SK-N-SH treated with all-trans-retinoic acid at 6 μM for 48 hours (cell line): ENCODE measurements around the gene PPFIBP1.
A peak's percentile ranks its signal among the peaks of the same experiment; 100 is the strongest.

Experiments used
- ATAC-seq: fragments of 200-7000 bp; cut with Tn5 transposase; 3 replicates; pipeline ENCODE4 v1.9.1; 2020; ENCODE audit warnings: mild to moderate bottlenecking, moderate library complexity
- ARNTL ChIP-seq: fragments of 450-650 bp; formaldehyde crosslinking; IDR thresholded peaks from 2 replicates; pipeline ENCODE4 v1.5.0; 2020; ENCODE audit warnings: low read depth, mild to moderate bottlenecking, moderate library complexity, borderline replicate concordance
- CREB5 ChIP-seq: fragments of 250-450 bp; sonication (Bioruptor Pico); IDR thresholded peaks from 2 replicates; pipeline ENCODE4 v1.5.1; 2020; ENCODE audit warnings: low read depth, mild to moderate bottlenecking, moderate library complexity
- CSDC2 ChIP-seq: fragments of 250-450 bp; sonication (Bioruptor Pico); IDR thresholded peaks from 2 replicates; pipeline ENCODE4 v1.5.0; 2020; ENCODE audit warnings: mild to moderate bottlenecking, moderate library complexity
- CSRNP3 ChIP-seq: fragments of 250-450 bp; sonication (Bioruptor Pico); IDR thresholded peaks from 2 replicates; pipeline ENCODE4 v1.5.1; 2021; ENCODE audit warnings: mild to moderate bottlenecking, moderate library complexity
- GLIS3 ChIP-seq: fragments of 250-450 bp; sonication (Bioruptor Pico); IDR thresholded peaks from 2 replicates; pipeline ENCODE4 v1.5.0; 2020; ENCODE audit warnings: mild to moderate bottlenecking, moderate library complexity
- OSR1 ChIP-seq: fragments of 250-450 bp; sonication (Bioruptor Pico); IDR thresholded peaks from 2 replicates; pipeline ENCODE4 v1.8.0; 2022; ENCODE audit warnings: moderate library complexity, mild to moderate bottlenecking, inconsistent platforms
- PATZ1 ChIP-seq: fragments of 250-450 bp; sonication (Bioruptor Pico); IDR thresholded peaks from 2 replicates; pipeline ENCODE4 v1.8.0; 2020; ENCODE audit warnings: mild to moderate bottlenecking, moderate library complexity, borderline replicate concordance
- POU6F1 ChIP-seq: fragments of 250-450 bp; sonication (Bioruptor Pico); IDR thresholded peaks from 2 replicates; pipeline ENCODE4 v1.8.0; 2021; ENCODE audit warnings: low read depth, mild to moderate bottlenecking, moderate library complexity, borderline replicate concordance
- PPARA ChIP-seq: fragments of 250-450 bp; sonication (Bioruptor Pico); IDR thresholded peaks from 2 replicates; pipeline ENCODE4 v1.5.0; 2020; ENCODE audit warnings: mild to moderate bottlenecking, borderline replicate concordance
- RARB ChIP-seq: fragments of 250-450 bp; sonication (Bioruptor Pico); IDR thresholded peaks from 2 replicates; pipeline ENCODE4 v1.8.0; 2021; ENCODE audit warnings: mild to moderate bottlenecking, moderate library complexity
- SNAI2 ChIP-seq: fragments of 250-450 bp; sonication (Bioruptor Pico); IDR thresholded peaks from 2 replicates; pipeline ENCODE4 v1.5.0; 2020; ENCODE audit warnings: mild to moderate bottlenecking, moderate library complexity
- TCF4 ChIP-seq: fragments of 250-450 bp; sonication (Bioruptor Pico); IDR thresholded peaks from 2 replicates; pipeline ENCODE4 v1.8.0; 2021; ENCODE audit warnings: mild to moderate bottlenecking, moderate library complexity, borderline replicate concordance
- TSHZ2 ChIP-seq: fragments of 250-450 bp; sonication (Bioruptor Pico); IDR thresholded peaks from 2 replicates; pipeline ENCODE4 v1.5.0; 2020; ENCODE audit warnings: mild to moderate bottlenecking, moderate library complexity
- ZC3H10 ChIP-seq: fragments of 250-450 bp; sonication (Bioruptor Pico); IDR thresholded peaks from 2 replicates; pipeline ENCODE4 v1.5.1; 2021; ENCODE audit warnings: mild to moderate bottlenecking, moderate library complexity
- ZFP3 ChIP-seq: fragments of 250-450 bp; sonication (Bioruptor Pico); IDR thresholded peaks from 2 replicates; pipeline ENCODE4 v1.5.0; 2020; ENCODE audit warnings: mild to moderate bottlenecking, moderate library complexity
- ZFP30 ChIP-seq: fragments of 450-650 bp; formaldehyde crosslinking; IDR thresholded peaks from 2 replicates; pipeline ENCODE4 v1.5.0; 2022; ENCODE audit warnings: mild to moderate bottlenecking, moderate library complexity
- ZNF70 ChIP-seq: fragments of 450-650 bp; formaldehyde crosslinking; IDR thresholded peaks from 2 replicates; pipeline ENCODE4 v1.5.0; 2020; ENCODE audit warnings: mild to moderate bottlenecking, moderate library complexity

The PPFIBP1 gene

GRCh38 chr12:27549236-27549800 is 25.3 kb downstream of the PPFIBP1 start (continued):
- TF ChIP-seq POU6F1 (no peak), RARB (CRISPR knock-in tag) (no peak), OSR1 (no peak), CREB5 (no peak), ZFP30 (CRISPR knock-in tag) (no peak), CSRNP3 (CRISPR knock-in tag) (no peak), PATZ1 (CRISPR knock-in tag) (no peak)

GRCh38 chr12:27549801-27550652 is 26.0 kb downstream of the PPFIBP1 start:
- TF ChIP-seq CREB5 (no peak), ZC3H10 (CRISPR knock-in tag) (no peak), CSDC2 (CRISPR knock-in tag) (no peak), PPARA (CRISPR knock-in tag) (no peak), CSRNP3 (CRISPR knock-in tag) (no peak), GLIS3 (CRISPR knock-in tag) (no peak), OSR1 (no peak), SNAI2 (no peak), TSHZ2 (CRISPR knock-in tag) (no peak)
- ATAC-seq, result peak; percentile 50

- ATAC-seq, result no peak
- TF ChIP-seq ZFP30 (CRISPR knock-in tag), result no peak
- TF ChIP-seq TCF4 (CRISPR knock-in tag), result no peak
- TF ChIP-seq PPARA (CRISPR knock-in tag), result no peak
- TF ChIP-seq ZNF70 (CRISPR knock-in tag), result no peak
- no peak for TF ChIP-seq CSDC2 (CRISPR knock-in tag)
- TF ChIP-seq ARNTL (CRISPR knock-in tag), result no peak
- TF ChIP-seq PATZ1 (CRISPR knock-in tag), result no peak
- no peak for TF ChIP-seq ZFP3 (CRISPR knock-in tag)
- no peak for TF ChIP-seq ZC3H10 (CRISPR knock-in tag)
- no peak for TF ChIP-seq POU6F1
- no peak for TF ChIP-seq CREB5
- no peak for TF ChIP-seq RARB (CRISPR knock-in tag)
Observed at GRCh38 chr12:27550653-27550975, 26.6 kb downstream of the PPFIBP1 start.
